Thymus (tissue), 11 donors: Measurements from ENCODE around the gene SMIM30. TPM values are rescaled to one million over a fixed set of nuclear protein-coding genes. Genes with fewer than 3 reads are reported as not detected.
A peak's percentile ranks its signal among the peaks of the same experiment; 100 is the strongest.
"Not testable (repeated sequence)": the region's sequence is repeated elsewhere in the genome, so short reads cannot be mapped to it uniquely, and the experiment has no call there.

Source experiments
- DNase-seq, 9 donors: peaks; one replicate each; pipeline ENCODE4 v3.0.0-alpha.2; 2013; ENCODE audit warnings: low spot score in 9 of 9, low read depth in 6 of 9, missing footprints in 1 of 9
- H3K27ac ChIP-seq, 2 donors: one replicate each; pipeline ENCODE4 v1.5.1; 2013; ENCODE audit warnings: control low read depth in 1 of 2, low read depth in 1 of 2, low read length in 1 of 2, mild to moderate bottlenecking in 1 of 2, moderate library complexity in 1 of 2
- H3K27me3 ChIP-seq, 2 donors: one replicate each; pipeline ENCODE4 v1.5.1; 2013; ENCODE audit warnings: low read length in 1 of 2; ENCODE audit not compliant: control insufficient read depth in 2 of 2, insufficient read depth in 1 of 2
- H3K36me3 ChIP-seq, 2 donors: one replicate each; pipeline ENCODE4 v1.5.1; 2013; ENCODE audit warnings: low read length in 1 of 2, mild to moderate bottlenecking in 1 of 2, moderate library complexity in 1 of 2; ENCODE audit not compliant: control insufficient read depth in 2 of 2, insufficient read depth in 2 of 2
- H3K4me1 ChIP-seq, 2 donors: one replicate each; pipeline ENCODE4 v1.5.1; 2013; ENCODE audit warnings: low read length in 2 of 2; ENCODE audit not compliant: control insufficient read depth in 2 of 2, insufficient read depth in 2 of 2
- H3K4me3 ChIP-seq, 2 donors: one replicate each; pipeline ENCODE4 v1.5.1; 2013; ENCODE audit warnings: low read length in 2 of 2, control low read depth in 1 of 2, mild to moderate bottlenecking in 1 of 2
- H3K9me3 ChIP-seq, 2 donors: one replicate each; pipeline ENCODE4 v1.5.1; 2013; ENCODE audit warnings: low read length in 1 of 2, mild to moderate bottlenecking in 1 of 2; ENCODE audit not compliant: control insufficient read depth in 2 of 2, insufficient read depth in 1 of 2
- WGBS: extraction: QIAGEN DNeasy Blood & Tissue Kit; methylation state at CpG from one replicate; pipeline ENCODE4 v1.1.7; 2013; 5-methylcytosine and 5-hydroxymethylcytosine counted together
- polyA plus RNA-seq: library from polyadenylated mRNA; stranded (reverse); fragments of 200-250 nt; gene quantifications from one replicate; pipeline ENCODE4 v1.2.3, GENCODE V29; 2013
- total RNA-seq: library from RNA; stranded (reverse); fragments of 120-200 nt; gene quantifications from one replicate; pipeline ENCODE4 v1.2.4, GENCODE V29; 2013
- donor health status: healthy.

SMIM30 gene
- total and polyA plus RNA-seq, 2 donors = 52.7 to 73.3 TPM

DNA sequence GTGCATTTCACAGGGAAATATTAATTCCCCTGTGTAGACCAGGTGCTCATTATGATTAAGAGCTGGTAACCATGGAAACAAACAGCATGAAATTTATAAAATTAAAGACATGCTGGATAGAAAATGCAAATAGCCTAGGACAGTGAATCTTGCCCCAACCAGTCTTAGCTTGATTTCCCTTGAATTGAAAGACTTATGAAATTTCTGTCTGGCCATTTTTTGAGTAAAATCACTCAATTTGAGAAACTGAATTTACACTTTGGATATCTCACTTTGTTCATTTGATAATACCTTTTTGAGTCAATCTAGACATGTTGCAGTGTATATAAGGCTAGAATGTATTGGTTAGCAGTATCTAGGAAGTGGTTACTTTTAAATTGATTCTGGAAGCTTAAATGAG, 4.4 kb upstream of the SMIM30 start:
- Histone ChIP-seq H3K27ac (no peak overlapping the region), H3K36me3 (no peaks in the 10 kb centered on the region), H3K4me3 (no peak overlapping the region), H3K27me3 (no peaks in the 10 kb centered on the region), H3K4me1 (peaks cover 0 to 3% of the 10 kb centered on the region in 2 donors), H3K9me3 (no peaks in the 10 kb centered on the region)
- no peak for DNase-seq

DNA sequence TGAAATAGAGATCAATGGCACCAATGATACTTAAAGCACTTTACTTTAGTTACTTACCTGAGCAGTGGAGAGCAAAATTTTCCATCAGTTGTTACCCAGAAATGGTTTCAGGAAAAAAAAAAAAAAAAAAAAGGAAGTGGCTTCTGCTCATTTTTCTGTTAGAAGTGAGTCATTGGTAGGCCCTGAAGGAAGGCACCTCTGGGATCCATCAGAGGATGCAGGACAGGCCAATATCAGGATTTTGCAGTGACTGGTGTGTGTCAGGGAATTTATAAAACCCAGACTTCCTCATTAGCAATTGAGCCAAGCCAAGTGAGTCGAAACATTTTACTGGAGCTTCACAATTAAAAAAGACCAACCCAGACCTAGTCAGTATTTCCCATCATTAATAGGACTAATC, 2.3 kb upstream of the SMIM30 start:
- Histone ChIP-seq H3K4me3 (no peak overlapping the region), H3K36me3 (peaks cover 4 to 7% of the 10 kb centered on the region in 2 donors), H3K4me1 (peaks cover 0 to 3% of the 10 kb centered on the region in 2 donors), H3K27me3 (no peaks in the 10 kb centered on the region), H3K27ac (no peak overlapping the region), H3K9me3 (no peaks in the 10 kb centered on the region)
- 90% methylated on average over 1 of the region's 1 CpG for WGBS
- no peak for DNase-seq

DNA sequence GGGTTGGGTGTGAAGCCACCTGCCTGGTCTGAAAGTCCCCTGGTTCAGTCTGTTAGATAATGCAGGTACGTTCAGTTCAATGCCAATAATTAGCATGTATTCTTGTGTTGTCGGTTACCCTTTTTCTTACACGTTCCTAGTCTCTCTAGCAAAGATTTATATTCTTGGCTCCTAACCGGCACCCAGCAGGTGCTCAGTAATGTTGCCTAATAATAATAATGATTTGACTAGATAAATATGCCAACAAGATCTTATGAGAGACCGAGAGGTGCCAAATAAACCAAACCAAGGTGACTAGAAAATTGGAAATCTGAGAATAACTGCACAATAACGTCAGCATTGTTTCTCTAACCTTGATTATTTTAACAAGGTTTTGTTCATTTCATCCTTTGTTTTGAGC, 1.1 kb upstream of the SMIM30 start:
- Histone ChIP-seq H3K27me3 (no peaks in the 10 kb centered on the region), H3K4me1 (peaks cover 0 to 3% of the 10 kb centered on the region in 2 donors), H3K27ac (no peak overlapping the region), H3K4me3 (no peak overlapping the region), H3K36me3 (peaks cover 4 to 7% of the 10 kb centered on the region in 2 donors), H3K9me3 (no peaks in the 10 kb centered on the region)
- no peak for DNase-seq
- 97% methylated on average over 6 of the region's 6 CpGs for whole genome bisulfite sequencing

DNA sequence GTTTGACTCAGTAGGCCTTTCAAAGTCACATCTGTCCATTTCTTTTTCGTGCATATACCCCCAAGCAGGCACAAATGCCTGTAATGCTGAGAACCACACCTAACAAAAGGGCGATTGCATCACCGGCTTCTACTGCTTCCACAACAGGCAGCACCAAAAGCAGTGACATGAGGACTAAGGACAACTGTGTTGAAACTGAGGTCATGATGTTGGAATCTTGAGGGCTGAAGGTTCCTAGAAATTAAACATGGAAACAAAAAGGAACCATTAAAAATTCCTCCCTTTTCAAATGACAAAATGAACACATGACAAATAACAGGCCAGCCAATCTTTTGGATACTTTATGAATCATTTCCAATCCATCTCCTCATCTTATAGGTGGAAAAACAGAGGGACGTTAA, 980 bp downstream of the SMIM30 start:
- not testable (repeated sequence) for H3K9me3 ChIP-seq, H3K36me3 ChIP-seq, H3K27ac ChIP-seq, DNase-seq, H3K4me1 ChIP-seq, H3K27me3 ChIP-seq
- H3K4me3 ChIP-seq = peak overlapping the region in 1 of 2 donors; percentile 69
- 97% methylated on average over 4 of the region's 4 CpGs for WGBS

DNA sequence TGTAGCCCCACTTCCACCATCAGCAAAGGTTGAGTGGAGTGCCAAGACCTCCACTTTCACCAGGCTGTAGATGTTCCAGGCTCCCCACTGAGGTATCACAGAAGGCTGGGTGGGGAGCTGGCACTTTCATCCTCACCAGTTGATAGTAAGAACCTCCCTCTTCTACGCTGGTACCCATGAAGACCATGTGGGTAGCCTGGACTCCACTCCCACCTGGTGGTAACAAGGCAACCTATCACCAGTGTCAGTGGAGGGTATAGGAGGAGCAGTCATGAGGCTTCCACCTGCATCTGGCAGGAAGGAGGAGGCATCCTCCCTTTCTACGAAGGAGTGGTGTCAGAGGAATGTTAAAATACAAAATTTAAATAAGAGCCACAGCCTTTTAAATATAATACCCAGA, 4.4 kb downstream of the SMIM30 start:
- peaks cover 0 to under 1% of the 10 kb centered on the region in 2 donors for H3K4me1 ChIP-seq
- H3K36me3 ChIP-seq = peaks cover 4 to 7% of the 10 kb centered on the region in 2 donors
- H3K4me3 ChIP-seq = no peak overlapping the region
- H3K27me3 ChIP-seq = no peaks in the 10 kb centered on the region
- no peak overlapping the region for H3K27ac ChIP-seq
- no peaks in the 10 kb centered on the region for H3K9me3 ChIP-seq
- DNase-seq = peak in 1 of 9 donors; percentile 13
- WGBS = 90% methylated on average over 2 of the region's 2 CpGs

DNA sequence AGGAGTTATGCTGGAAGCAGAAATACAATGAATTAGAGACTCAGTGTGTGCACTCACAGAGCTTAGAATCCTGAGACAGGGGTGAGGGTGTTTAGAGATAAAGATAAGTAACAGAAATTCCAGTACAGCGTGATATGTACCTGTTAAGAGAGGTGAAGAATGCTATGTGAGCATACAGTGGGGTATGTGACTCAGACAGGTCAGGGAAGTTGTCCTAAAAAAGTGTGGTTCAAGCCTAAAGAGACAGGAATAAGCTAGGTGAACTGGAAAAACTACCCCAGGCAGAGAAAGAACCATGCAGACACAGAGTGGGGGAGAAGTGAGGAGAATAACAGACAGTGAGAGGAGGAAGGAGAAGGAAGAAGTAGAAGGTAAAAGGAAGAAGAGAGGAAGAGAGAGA, 8.6 kb downstream of the SMIM30 start:
- H3K36me3 ChIP-seq = no peaks in the 10 kb centered on the region
- H3K27me3 ChIP-seq = no peaks in the 10 kb centered on the region
- H3K27ac ChIP-seq = no peak overlapping the region
- no peaks in the 10 kb centered on the region for H3K9me3 ChIP-seq
- no peaks in the 10 kb centered on the region for H3K4me1 ChIP-seq
- H3K4me3 ChIP-seq = no peak overlapping the region
- WGBS = 94% methylated on average over 1 of the region's 1 CpG
- DNase-seq = no peak

DNA sequence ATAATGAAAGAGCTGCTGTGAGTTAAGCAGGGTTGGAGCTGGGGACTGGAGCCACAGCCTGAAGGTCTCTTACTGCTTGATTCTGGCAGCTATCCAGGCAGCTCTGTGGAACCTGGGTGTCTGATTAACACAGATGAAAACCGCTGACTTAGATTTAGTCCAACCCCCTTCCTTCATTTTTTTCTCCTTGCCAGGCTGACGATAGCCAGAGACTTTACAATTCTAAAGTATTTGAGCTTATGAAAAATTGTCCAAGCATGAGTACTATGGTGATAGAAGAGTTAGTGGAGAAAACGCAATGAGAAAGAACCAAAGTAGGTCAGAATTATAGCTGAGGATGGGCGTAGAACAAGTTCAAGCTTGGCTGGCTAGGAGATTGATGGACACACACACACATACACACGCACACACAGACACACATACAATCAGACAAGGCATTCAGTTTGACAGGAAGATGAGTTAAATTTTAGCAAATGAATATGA, 18.2 kb downstream of the SMIM30 start:
- DNase-seq = no peak
- Histone ChIP-seq H3K27me3 (no peaks in the 10 kb centered on the region), H3K9me3 (no peaks in the 10 kb centered on the region), H3K4me3 (no peak overlapping the region), H3K36me3 (no peaks in the 10 kb centered on the region), H3K27ac (no peak overlapping the region), H3K4me1 (no peaks in the 10 kb centered on the region)
- 84% methylated on average over 5 of the region's 5 CpGs for WGBS

DNA sequence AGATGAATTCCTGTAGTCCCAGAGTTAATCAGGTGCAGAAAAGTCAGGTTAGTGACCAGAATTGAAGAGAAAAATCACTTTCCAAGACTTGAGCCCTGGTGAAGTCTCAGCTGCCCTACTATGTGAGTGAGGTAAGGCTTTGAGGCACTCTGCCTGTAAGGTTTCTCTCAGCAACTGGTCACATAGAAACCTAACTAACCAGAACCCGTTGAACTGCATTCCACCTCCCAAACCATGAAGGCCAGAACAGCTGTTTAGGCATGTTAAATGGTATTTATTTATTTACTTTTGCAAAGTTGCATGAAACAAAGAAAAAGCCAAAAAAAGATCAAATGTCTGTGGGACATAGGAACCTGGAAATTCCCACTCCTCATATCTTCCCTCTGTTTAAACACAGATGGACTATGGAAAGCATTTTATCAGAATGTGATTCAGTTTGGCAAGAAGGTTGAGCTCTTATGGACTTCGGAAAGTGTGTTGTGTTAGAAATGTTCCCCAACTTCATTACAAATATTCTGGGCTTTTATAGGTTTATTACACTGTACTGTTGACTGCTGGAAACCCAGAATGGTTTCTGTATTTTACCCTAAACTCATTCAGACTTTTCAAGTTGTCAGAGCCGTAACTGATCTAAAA, 19.0 kb downstream of the SMIM30 start:
- H3K27ac ChIP-seq = peak overlapping the region in 1 of 2 donors; percentile 2
- no peak for DNase-seq
- WGBS = 89% methylated on average over 3 of the region's 3 CpGs
- H3K9me3 ChIP-seq = no peaks in the 10 kb centered on the region
- no peaks in the 10 kb centered on the region for H3K27me3 ChIP-seq
- no peaks in the 10 kb centered on the region for H3K4me1 ChIP-seq
- H3K4me3 ChIP-seq = no peak overlapping the region
- H3K36me3 ChIP-seq = no peaks in the 10 kb centered on the region

DNA sequence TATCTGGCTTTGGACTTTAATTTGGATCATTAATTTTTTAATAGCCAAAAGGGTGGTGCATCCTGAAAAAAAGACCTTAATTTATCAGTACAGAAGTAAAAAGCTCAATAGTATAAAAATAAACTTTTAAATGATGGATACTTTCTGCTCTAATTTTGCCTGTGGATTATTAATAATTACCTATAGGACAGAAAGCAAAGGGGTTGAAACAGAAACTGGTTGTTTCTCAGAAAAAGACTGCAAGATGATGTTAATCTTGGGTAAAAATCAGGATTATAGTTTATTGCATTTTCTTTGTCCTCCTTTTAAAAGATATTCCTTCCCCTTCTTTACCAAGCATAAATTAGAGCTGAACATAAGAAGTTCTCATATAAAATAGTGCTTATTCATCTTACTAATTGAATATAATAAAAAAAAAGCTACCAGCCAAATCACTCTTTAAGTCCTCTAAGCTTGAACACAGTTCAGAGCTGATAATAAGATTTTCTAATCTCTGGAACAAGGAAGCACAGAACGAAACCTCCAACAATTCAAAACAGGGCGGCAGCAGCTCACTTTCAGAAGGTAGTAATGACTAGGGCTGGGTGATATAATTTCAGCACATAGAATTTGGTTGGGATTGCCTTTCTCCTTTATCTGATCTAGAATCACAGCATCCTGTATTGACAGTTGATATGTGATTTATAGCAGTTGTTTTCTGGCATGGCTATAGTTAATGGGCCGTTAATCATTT, 23.7 kb downstream of the SMIM30 start:
- H3K27me3 ChIP-seq = no peaks in the 10 kb centered on the region
- 94% methylated on average over 3 of the region's 3 CpGs for WGBS
- no peaks in the 10 kb centered on the region for H3K9me3 ChIP-seq
- no peaks in the 10 kb centered on the region for H3K36me3 ChIP-seq
- H3K4me1 ChIP-seq = no peaks in the 10 kb centered on the region
- no peak overlapping the region for H3K27ac ChIP-seq
- no peak for DNase-seq
- H3K4me3 ChIP-seq = no peak overlapping the region
